BLaER1 (cell line): Measurements from ENCODE around the gene GSTT4.
"Not testable (repeated sequence)": the region's sequence is repeated elsewhere in the genome, so short reads cannot be mapped to it uniquely, and the experiment has no call there.

Experiments
- H3K27ac ChIP-seq: shearing (Covaris generic); formaldehyde crosslinking; 2 replicates; pipeline ENCODE4 v1.8.1; 2022
- H3K27me3 ChIP-seq: shearing (Covaris generic); formaldehyde crosslinking; 2 replicates; pipeline ENCODE4 v1.8.1; 2022
- H3K36me3 ChIP-seq: shearing (Covaris generic); formaldehyde crosslinking; 2 replicates; pipeline ENCODE4 v1.8.1; 2022
- H3K4me1 ChIP-seq: shearing (Covaris generic); formaldehyde crosslinking; 2 replicates; pipeline ENCODE4 v1.8.1; 2022
- H3K4me2 ChIP-seq: shearing (Covaris generic); formaldehyde crosslinking; 2 replicates; pipeline ENCODE4 v1.8.1; 2022
- H3K4me3 ChIP-seq: shearing (Covaris generic); formaldehyde crosslinking; 2 replicates; pipeline ENCODE4 v1.8.1; 2022
- H3K9ac ChIP-seq: shearing (Covaris generic); formaldehyde crosslinking; 2 replicates; pipeline ENCODE4 v1.8.1; 2022
- H3K9me3 ChIP-seq: shearing (Covaris generic); formaldehyde crosslinking; 2 replicates; pipeline ENCODE4 v1.8.1; 2022
- H4K20me1 ChIP-seq: shearing (Covaris generic); formaldehyde crosslinking; 2 replicates; pipeline ENCODE4 v1.8.1; 2022
- Cebpa-rat ChIP-seq: shearing (Covaris generic); IDR thresholded peaks from 2 replicates; pipeline ENCODE4 v1.8.1; 2022

GSTT4 gene

DNA sequence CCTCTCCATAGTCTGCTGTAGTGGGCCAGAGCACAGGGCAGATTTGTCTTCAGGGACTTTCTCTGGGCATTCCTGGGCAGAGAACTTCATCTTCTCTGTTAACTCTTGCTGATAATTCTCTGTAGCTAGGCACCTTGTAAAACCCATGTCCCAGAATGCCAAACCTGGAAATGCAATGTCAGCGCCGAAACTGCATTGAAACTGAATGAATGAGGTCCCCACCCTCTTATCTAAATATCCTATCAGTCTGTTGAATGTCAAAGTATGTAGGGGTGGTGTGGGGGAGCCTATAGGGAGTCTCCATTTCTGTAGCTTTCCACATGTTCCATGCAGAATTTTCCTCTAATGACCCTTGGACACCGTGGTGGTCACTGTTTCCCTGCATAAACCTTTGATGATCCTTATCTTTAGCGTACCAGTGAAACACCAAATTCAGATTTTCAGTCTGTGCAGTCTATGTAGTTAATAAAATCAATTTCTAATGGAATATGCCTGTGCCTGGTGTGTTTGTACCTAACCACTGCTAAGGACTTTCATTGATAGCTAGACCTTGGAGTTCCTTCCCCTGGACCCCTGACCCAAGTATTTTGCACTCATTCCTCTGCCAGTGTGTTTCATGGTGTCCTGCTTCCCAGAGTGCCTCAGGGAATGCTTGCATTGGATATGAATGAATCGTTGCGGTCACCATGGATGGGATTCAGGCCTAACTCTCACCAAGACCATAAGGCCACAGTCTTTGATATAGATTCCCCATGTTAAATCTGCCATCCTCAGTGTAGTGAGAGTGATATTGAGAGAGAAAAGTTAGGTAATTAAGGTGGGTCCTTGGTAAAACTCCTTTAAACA lies 3.4 kb upstream of the GSTT4 start:
- H3K4me3 ChIP-seq = no peak overlapping the region
- H3K4me2 ChIP-seq = no peak overlapping the region
- no peaks in the 10 kb centered on the region for H3K27me3 ChIP-seq
- H3K27ac ChIP-seq = no peak overlapping the region
- peaks cover 8% of the 10 kb centered on the region; the same call in 1 of the 2 replicates for H3K9me3 ChIP-seq
- peaks cover 34% of the 10 kb centered on the region for H3K4me1 ChIP-seq
- H3K36me3 ChIP-seq = no peaks in the 10 kb centered on the region
- no peak for TF ChIP-seq Cebpa-rat
- H4K20me1 ChIP-seq = peaks cover 15% of the 10 kb centered on the region; the same call in 1 of the 2 replicates
- no peak overlapping the region for H3K9ac ChIP-seq

DNA sequence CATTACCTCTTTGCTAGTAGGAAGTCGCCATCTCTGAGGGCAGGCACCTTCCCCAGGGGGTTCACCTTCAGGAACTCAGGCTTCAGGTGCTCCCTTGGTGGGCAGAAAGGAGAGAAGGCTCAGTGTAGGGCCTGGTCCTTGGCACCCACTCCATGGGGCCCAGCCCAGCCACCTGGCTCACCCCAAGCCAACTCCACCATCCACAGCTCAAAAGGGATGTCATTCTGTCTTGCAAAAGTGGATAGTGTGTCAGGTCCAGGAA lies 2.7 kb upstream of the GSTT4 start:
- H3K4me3 ChIP-seq = no peak overlapping the region
- no peaks in the 10 kb centered on the region for H3K36me3 ChIP-seq
- TF ChIP-seq Cebpa-rat = no peak
- H3K9ac ChIP-seq = no peak overlapping the region
- no peak overlapping the region for H3K4me2 ChIP-seq
- no peak overlapping the region for H3K27ac ChIP-seq
- H3K4me1 ChIP-seq = peaks cover 32% of the 10 kb centered on the region
- H3K27me3 ChIP-seq = no peaks in the 10 kb centered on the region
- peaks cover 13% of the 10 kb centered on the region; the same call in 1 of the 2 replicates for H4K20me1 ChIP-seq
- H3K9me3 ChIP-seq = peaks cover 8% of the 10 kb centered on the region; the same call in 1 of the 2 replicates

DNA sequence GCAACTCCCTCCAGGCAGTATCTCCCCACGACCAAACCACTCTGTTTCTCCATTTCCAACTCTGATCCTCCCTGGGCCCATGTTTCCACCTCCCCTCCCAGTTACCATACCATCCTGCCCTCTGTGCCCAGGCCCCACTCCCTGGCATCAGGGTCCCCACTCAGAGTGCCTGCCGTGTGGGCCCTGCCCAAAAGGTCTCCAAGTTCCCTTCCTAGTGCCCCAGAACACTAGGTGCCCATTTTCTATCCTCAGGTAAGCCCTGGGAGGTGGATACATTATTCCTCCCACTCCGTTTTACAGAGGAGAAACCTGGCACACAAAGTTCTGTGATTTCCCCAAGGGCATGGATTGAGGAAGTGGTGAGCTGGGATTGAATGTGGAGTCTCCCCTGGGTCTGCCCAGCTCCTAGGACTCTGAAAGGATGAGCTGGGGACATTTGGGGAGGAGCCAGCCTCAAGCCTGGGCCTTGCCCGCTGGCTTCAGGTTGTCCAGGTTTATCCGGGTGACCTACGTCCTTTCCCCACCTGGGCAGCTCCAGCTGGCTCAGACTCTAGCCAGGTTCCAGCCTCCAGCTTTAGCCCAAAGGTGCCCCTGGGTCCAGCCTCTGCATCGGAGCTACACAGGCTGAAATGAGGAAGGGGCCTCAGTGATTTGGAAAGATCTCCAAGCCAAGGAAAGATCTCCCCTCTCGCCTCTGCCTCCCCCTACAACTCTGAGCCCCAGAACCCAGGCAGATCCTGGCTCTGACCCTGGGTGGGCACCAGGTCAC lies 2.2 kb upstream of the GSTT4 start:
- H3K4me3 ChIP-seq = no peak overlapping the region
- H3K4me2 ChIP-seq = no peak overlapping the region
- peaks cover 26% of the 10 kb centered on the region for H3K4me1 ChIP-seq
- H3K27me3 ChIP-seq = no peaks in the 10 kb centered on the region
- H3K9me3 ChIP-seq = peaks cover 8% of the 10 kb centered on the region; the same call in 1 of the 2 replicates
- H3K27ac ChIP-seq = no peak overlapping the region
- no peak overlapping the region for H3K9ac ChIP-seq
- TF ChIP-seq Cebpa-rat = no peak
- H3K36me3 ChIP-seq = no peaks in the 10 kb centered on the region
- peaks cover 8% of the 10 kb centered on the region; the same call in 1 of the 2 replicates for H4K20me1 ChIP-seq

DNA sequence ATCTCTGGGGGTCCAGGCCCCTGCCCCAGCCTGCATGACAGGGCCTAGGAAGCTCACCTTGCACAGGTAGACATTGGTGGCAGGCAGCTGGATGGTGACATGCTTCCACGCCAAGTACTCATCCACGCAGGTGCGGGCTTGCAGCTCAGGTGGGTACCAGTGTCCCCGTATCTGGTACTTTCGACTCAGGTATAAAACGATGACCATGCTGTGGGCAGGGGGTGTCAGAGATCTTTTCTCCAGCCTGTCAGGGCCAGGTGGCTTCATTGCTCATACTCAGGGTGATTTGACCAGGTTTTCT lies 1.6 kb upstream of the GSTT4 start:
- Histone ChIP-seq H3K4me3 (no peak overlapping the region), H3K9me3 (peaks cover 8% of the 10 kb centered on the region; the same call in 1 of the 2 replicates), H3K9ac (no peak overlapping the region), H3K4me2 (no peak overlapping the region), H4K20me1 (0 out of 2 replicates have a peak, but pooled peaks cover 2% of the 10 kb centered on the region), H3K27me3 (no peaks in the 10 kb centered on the region), H3K36me3 (no peaks in the 10 kb centered on the region), H3K4me1 (peaks cover 21% of the 10 kb centered on the region), H3K27ac (no peak overlapping the region)
- TF ChIP-seq Cebpa-rat = no peak

DNA sequence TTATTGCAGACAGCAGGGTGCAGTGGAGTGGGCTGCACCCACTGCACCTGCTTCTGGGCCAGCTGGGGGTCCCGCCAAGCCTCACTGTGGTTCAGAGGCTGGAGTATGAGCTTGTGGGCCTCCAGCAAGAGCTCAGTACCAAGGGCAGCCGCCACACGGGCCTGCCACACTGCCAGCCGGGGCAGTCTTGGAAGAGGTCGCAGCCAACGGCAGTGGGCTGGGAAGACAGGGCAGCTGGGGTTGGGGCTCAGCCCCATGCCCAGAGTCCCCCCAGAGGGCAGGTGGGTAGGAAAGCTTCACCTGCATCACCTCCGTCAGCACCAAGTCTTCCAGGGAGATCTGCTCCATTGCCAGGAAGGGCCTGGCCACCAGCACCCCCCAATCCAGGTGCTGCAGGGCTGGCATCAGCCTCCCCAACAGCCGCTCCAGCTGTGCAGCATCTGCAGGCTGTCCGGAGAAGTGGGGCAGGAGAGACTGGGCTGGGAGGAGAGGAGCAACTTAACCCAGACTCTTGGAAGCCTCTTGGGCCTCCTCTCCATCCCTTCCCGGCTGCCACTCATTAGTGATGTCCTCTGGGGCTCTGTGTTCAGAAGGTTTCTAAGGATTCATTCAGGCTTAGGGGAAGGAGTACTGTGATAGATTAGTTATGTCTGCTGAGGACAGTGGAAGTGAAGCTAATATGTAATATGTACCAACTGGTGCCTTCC lies 1.1 kb upstream of the GSTT4 start:
- TF ChIP-seq Cebpa-rat = no peak
- H3K27me3 ChIP-seq = no peaks in the 10 kb centered on the region
- H3K4me2 ChIP-seq = 0 out of 2 replicates have a peak overlapping the region, but pooled peaks have one; percentile 62
- H3K4me1 ChIP-seq = peaks cover 18% of the 10 kb centered on the region
- no peak overlapping the region for H3K27ac ChIP-seq
- peaks cover 8% of the 10 kb centered on the region; the same call in 1 of the 2 replicates for H3K9me3 ChIP-seq
- H3K36me3 ChIP-seq = no peaks in the 10 kb centered on the region
- H3K9ac ChIP-seq = no peak overlapping the region
- H3K4me3 ChIP-seq = no peak overlapping the region
- H4K20me1 ChIP-seq = no peaks in the 10 kb centered on the region

DNA sequence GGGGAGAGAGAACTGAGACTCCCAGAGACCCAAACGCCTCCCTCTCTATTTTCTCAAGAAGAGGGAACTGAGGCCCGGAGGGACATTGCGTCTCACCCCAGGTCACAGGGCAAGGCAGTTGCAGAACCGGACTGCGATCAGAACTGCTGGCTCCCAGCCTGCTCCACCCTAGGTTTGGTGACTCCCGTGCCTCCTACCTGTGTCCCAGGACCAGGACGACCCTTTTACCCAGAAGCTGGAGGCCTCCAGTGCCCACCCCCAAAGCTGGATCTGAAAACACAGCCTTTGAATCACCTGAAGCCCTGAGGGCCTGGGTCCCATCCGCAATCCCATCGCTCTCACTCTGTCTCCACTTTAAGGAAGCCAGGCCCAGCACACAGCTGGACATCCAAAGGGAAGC lies 1.4 kb downstream of the GSTT4 start:
- no peaks in the 10 kb centered on the region for H3K9me3 ChIP-seq
- peaks cover 18% of the 10 kb centered on the region for H3K4me1 ChIP-seq
- no peak for TF ChIP-seq Cebpa-rat
- no peak overlapping the region for H3K4me2 ChIP-seq
- H3K9ac ChIP-seq = no peak overlapping the region
- no peaks in the 10 kb centered on the region for H4K20me1 ChIP-seq
- no peaks in the 10 kb centered on the region for H3K36me3 ChIP-seq
- H3K27ac ChIP-seq = no peak overlapping the region
- no peaks in the 10 kb centered on the region for H3K27me3 ChIP-seq
- no peak overlapping the region for H3K4me3 ChIP-seq

DNA sequence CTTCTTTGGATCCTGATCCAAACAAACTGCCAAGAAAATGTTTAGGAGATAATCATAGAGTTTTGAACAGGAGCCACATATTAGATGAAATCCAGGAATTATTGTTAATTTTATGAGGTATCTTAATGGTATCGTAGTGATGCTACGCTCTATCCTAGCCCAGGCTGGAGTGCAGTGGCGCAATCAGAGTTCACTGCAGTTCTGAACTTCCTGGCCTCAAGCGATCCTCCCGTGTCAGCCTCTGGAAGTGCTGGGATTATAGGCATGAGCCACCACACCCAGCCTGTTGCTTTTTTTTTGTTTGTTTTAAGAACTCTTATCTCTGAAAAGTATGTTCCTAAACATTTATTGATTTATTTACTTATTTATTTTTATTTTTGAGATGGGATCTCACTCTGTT lies 2.4 kb downstream of the GSTT4 start:
- H3K36me3 ChIP-seq = no peaks in the 10 kb centered on the region
- H3K9ac ChIP-seq = no peak overlapping the region
- no peaks in the 10 kb centered on the region for H3K27me3 ChIP-seq
- no peak overlapping the region for H3K4me2 ChIP-seq
- no peak overlapping the region for H3K27ac ChIP-seq
- no peak for TF ChIP-seq Cebpa-rat
- H3K4me3 ChIP-seq = no peak overlapping the region
- no peaks in the 10 kb centered on the region for H4K20me1 ChIP-seq
- peaks cover 18% of the 10 kb centered on the region for H3K4me1 ChIP-seq
- no peaks in the 10 kb centered on the region for H3K9me3 ChIP-seq

DNA sequence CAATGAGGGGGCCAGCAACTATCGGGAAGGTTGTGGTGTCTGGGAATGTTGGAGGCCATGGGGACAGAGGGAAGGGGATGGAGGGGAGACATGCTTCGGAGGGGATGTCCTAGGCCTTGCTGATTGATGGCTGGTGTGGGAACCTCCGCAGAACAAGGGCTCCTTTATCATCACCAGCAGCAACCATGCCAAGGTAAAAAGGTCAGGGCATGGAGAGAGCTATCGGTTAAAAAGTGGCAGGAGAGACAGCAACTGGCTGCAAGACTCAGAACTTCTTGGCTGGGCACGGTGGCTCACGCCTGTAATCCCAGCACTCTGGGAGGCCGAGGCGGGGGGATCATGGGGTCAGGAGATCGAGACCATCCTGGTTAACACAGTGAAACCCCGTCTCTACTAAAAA lies 3.0 kb downstream of the GSTT4 start:
- Histone ChIP-seq H3K9me3 (no peaks in the 10 kb centered on the region), H3K4me2 (no peak overlapping the region), H3K27ac (no peak overlapping the region), H3K27me3 (no peaks in the 10 kb centered on the region), H3K4me3 (no peak overlapping the region), H3K4me1 (peaks cover 18% of the 10 kb centered on the region), H4K20me1 (no peaks in the 10 kb centered on the region), H3K9ac (no peak overlapping the region), H3K36me3 (no peaks in the 10 kb centered on the region)
- no peak for TF ChIP-seq Cebpa-rat

DNA sequence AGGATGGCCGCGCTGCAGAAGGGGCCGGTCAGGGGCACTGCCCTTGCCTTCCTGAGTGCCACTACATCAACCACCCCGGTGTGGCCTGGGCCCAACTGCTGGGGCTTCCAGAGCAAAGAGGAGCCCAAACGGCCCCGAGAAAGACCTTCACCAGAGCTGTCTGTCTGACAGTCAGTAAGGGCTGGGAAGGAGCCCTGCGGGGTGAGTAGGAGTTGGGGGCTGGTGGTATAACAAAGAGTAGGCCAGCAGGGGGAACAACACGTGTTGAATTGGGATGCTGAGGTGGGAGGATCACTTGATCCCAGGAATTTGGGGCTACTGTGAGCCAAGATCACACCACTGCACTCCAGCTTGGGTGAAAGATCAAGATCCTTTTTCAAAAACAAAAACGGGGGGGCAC lies 3.9 kb downstream of the GSTT4 start:
- no peak overlapping the region for H3K4me3 ChIP-seq
- no peaks in the 10 kb centered on the region for H3K27me3 ChIP-seq
- no peaks in the 10 kb centered on the region for H4K20me1 ChIP-seq
- no peak overlapping the region for H3K9ac ChIP-seq
- H3K4me1 ChIP-seq = peaks cover 18% of the 10 kb centered on the region
- no peak for TF ChIP-seq Cebpa-rat
- H3K27ac ChIP-seq = no peak overlapping the region
- no peaks in the 10 kb centered on the region for H3K9me3 ChIP-seq
- no peaks in the 10 kb centered on the region for H3K36me3 ChIP-seq
- H3K4me2 ChIP-seq = no peak overlapping the region

DNA sequence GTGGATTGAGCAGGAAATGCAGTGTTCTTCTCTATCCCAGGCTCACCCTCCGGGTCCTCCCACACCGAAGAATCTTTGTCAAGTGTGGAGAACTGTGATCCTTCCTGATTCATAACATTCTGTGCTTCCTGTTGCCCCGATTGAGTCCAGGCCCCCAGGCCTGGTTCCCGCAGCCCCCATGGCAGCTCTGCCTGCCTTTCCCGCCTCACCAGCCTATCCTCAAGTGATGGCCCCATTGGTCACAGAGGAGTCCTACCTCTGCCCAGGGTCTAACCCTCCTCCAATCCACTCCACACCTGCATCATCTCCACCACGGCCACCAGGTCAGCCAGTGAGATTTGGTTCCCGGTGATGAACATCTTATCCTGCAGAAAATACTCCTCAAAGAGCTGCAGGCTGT lies 5.5 kb downstream of the GSTT4 start:
- not testable (repeated sequence) for H3K36me3 ChIP-seq, H4K20me1 ChIP-seq

More for the DNA sequence above, 5.5 kb downstream of the GSTT4 start:
- H3K9ac ChIP-seq, H3K27ac ChIP-seq, H3K27me3 ChIP-seq, H3K4me1 ChIP-seq, H3K4me3 ChIP-seq, H3K4me2 ChIP-seq, H3K9me3 ChIP-seq: not testable (repeated sequence)
